Activated T-cell treated with anti-CD3 and anti-CD28 coated beads, Interleukin-2, amount 50 U/mL, for 48 hours (primary cell): Measurements from ENCODE around the gene EAPP.
"Not testable (repeated sequence)": the region's sequence is repeated elsewhere in the genome, so short reads cannot be mapped to it uniquely, and the experiment has no call there.

Source experiments
- DNase-seq, 2 experiments: peaks; one replicate each; pipeline ENCODE4 v3.0.0-alpha.2; 2020

Gene EAPP

DNA sequence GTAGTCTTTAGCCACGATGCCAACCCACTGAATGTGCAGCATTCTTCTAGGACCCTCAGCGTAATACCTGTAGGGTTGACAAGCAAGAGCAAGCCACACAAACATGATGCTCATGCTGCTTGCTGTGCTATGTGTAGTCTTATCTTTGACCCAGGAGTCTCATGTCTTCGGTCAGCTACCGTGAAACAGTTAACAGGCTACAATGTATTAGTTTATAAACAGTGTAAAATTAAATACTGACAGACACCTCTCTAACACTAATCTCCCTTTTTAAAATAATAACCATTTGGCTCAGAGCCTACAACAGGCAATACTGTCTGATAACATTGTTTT is 1.9 kb downstream of the EAPP start:
- no peak for DNase-seq

DNA sequence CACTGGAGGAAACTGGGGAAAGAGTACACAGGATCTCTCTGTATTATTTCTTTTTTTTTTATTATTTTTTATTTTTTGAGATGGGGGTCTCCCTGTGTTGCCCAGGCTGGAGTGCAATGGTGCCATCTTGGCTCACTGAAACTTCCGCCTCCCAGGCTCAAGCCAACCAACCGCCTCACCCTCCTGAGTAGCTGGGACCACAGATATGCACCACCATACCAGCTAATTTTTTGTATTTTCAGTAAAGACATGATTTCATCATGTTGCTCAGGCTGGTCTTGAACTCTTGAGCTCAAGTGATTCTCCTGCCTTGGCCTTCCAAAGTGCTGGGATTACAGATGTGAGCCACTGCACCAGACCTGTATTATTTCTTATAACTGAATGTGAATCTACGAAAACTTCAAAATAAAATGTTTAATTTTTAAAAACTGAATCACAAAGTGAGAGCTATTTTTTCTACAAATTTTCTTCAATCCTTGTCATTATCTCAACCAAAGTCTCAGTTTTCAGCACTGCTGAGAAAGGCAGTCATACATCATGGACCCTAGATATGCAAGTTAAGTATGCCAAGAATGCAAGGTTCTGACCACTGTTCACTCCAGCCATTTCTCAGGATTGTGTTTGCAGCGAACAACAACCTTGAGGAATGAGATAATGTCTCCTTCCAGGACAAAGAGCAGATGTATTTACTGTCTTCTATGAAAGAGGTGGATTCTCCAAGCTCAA is 2.4 kb downstream of the EAPP start:
- no peak for DNase-seq

DNA sequence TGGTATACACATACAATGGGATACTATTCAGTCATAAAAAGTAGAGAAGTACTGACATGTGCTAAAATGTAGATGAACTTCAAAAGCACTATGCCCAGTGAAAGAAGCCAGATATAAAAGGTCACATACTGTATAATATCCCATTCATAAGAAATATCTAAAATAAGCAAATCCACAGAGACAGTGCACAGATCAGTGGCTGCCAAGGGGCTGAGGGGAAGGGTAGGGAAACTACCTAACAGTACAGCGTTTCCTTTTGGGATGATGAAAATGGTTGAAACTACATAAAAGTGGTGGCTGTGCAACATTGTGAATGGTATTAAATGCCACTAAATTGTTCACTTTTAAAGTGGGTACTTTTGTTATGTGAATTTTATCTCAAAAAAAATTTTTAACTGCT is 11.9 kb downstream of the EAPP start:
- no peak for DNase-seq

DNA sequence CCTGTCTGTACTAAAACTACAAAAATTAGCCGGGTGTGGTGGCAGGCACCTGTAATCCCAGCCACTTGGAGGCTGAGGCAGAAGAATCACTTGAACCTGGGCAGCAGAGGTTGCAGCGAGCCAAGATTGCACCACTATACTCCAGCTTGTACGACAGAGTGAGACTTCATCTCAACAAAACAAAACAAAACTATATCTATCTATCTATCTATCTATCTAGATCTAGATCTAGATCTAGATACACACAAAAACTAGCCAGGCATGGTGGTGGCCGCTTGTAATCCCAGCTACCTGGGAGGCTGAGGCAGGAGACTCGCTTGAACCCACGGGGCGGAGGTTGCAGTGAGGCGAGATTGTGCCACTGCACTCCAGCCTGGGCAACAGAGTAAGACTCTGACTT is 15.3 kb downstream of the EAPP start:
- DNase-seq, result not testable (repeated sequence)

DNA sequence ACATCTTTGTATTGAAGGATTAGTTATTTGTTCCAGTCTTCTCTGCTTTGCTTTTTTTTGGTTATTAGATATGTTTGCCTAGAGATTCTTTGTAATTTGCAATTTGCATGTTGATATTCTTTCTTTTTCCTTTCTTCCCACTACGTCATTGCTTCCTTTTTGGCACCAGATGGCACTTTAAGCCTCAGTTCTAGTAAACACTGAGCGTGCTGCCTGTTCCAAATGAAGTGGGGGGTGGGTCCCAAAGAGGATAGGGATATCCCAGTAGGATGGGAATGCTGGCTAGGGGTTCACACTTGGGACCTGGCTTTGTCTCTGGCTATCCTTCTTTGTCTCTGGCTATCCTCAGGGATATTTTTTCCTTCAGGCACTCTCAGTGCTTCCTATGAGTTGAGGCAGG is 17.0 kb downstream of the EAPP start:
- DNase-seq, result no peak

DNA sequence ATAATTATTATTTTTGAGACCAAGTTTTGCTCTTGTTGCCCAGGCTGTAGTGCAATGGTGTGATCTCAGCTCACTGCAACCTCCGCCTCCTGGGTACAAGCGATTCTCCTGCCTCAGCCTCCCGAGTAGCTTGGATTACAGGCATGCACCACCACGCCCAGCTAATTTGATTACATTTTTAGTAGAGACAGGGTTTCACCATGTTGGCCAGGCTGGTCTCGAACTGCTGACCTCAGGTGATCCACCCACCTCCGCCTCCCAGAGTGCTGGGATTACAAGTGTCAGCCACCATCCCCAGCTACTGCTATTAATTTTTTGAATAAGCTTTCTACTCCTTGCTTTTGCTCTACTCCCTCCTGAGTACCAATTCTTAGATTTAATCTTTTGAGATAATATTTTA is 18.4 kb downstream of the EAPP start:
- not testable (repeated sequence) for DNase-seq

DNA sequence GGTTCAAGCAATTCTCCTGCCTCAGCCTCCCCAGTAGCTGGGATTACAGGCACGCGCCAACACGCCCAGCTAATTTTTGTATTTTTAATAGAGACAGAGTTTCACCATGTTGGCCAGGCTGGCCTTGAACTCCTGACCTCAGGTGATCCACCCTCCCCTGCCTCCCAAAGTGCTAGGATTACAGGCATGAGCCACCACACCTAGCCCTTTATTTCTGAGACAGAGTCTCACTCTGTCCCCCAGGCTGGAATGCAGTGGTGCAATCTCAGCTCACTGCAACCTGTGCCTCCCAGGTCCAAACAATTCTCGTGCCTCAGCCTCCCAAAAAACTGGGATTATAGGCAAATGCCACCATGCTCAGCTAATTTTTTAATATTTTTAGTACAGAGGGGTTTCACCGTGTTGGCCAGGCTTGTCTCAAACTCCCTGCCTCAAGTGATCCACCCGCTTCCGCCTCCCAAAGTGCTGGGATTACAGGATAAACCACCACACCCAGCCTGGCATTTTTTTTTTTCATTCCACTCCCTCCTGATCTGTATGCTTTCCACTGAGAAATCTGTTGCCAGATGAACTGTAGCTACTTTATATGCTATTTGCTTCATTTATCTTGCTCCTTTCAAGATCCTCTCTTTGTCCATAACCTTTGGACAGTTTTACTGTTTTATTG is 19.1 kb downstream of the EAPP start:
- DNase-seq, result not testable (repeated sequence)

DNA sequence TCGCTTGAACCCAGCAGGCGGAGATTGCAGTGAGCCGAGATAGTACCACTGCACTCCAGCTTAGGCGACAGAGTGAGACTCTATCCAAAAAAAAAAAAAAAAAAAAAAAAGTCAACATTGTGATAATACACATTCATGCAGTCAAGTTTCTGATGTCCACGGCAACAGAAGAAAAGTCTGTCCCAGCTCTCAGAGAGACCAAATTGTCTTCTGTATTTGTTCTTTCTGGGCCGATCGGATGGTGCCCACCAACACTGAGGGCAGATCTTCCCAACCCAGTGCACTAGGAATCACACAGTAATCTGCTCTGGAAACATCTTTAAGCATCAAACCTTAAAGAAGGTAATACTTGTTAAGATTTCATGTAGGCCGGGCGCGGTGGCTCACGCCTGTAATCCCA is 31.6 kb downstream of the EAPP start:
- no peak for DNase-seq

DNA sequence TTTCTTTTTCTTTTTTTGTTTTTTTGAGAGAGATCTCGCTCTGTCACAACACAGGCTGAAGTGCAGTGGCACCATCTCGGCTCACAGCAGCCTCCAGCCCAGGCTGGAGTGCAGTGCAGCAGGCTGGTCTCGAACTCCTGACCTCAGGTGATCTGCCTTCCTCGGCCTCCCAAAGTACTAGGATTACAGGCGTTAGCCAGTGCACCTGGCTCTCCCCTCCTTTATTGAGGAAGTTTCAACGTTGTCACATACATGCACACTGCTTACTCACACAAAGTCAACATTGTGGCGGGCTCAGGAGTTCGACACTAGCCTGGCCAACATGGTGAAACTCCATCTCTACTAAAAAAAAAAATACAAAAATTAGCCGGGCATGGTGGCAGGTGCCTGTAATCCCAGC is 32.0 kb downstream of the EAPP start:
- no peak for DNase-seq

DNA sequence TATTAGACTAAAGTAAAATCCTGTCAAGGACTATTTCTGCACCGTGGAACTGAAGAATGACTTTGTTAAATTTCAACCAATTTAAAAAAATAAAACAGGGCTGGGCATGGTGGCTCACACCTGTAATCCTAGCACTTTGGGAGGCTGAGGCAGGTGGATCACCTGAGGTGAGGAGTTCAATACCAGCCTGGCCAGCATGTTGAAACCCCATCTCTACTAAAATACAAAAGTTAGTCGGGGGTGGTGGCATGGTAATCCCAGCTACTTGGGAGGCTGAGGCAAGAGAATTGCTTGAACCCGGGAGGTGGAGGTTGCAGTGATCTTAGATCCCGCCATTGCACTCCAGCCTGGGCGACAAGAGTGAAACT is 34.4 kb downstream of the EAPP start:
- DNase-seq, result not testable (repeated sequence)

DNA sequence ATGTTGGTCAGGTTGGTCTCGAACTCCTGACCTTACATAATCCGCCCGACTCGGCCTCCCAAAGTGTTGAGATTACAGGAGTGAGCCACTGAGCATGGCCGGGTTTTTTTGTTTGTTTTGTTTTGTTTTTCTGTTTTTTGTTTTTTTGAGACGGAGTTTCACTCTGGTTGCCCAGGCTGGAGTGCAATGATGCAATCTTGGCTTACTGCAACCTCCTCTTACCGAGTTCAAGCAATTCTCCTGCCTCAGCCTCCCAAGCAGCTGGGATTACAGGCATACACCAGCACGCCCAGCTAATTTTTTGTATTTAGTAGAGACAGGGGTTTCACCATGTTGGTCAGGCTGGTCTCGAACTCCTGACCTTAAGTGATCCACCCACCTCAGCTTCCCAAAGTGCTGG is 35.5 kb downstream of the EAPP start:
- DNase-seq, result not testable (repeated sequence)

DNA sequence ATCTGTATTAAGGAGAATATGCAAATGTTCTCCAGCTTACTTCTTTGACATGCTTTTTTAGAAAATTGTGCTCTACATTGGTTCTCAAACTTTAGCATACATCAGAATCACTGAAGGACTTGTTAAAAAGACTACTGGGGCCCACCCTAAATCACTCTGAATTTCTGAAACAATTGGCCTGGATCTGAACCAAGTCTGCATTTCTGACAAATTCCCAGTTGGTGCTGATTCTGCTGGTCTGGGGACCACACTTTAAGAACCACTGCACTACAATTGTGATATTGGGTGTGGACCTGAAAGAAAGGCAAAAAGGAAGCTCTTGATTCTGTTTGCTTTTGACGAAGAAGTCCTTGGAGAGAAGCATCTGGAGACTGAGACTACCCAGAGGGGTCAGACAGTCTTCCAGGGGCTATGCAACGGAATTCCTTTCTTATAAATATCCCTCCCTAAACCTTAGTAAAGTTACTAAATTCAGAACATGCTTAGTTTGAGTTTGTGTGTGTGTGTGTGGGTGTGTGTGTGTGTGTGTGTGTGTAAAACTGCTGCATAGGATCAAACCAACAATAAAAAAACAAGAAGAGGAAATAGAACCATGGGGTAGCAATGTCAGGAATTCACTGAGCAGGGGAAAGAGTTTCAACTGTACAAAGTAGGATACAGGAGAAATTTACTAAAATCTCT is 36.8 kb downstream of the EAPP start:
- DNase-seq, result no peak

DNA sequence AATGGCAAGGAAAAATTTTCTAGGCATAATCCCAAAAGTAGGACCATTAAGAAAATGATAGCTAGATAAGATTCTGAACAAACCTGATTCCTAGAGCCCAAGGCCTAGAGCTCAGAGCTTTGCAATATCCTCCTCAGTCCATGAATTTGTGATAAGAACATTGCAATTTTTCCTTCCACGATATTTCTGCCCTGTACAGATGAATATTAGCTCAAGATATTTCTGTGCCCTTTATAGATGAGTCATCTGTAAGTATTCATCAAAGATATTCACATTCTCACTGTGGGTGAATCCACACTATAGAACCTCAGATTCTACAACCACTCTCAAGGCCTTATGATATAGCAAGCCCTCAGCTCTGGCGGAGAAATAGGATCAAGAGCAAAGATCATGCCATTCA is 37.5 kb downstream of the EAPP start:
- DNase-seq, result no peak

DNA sequence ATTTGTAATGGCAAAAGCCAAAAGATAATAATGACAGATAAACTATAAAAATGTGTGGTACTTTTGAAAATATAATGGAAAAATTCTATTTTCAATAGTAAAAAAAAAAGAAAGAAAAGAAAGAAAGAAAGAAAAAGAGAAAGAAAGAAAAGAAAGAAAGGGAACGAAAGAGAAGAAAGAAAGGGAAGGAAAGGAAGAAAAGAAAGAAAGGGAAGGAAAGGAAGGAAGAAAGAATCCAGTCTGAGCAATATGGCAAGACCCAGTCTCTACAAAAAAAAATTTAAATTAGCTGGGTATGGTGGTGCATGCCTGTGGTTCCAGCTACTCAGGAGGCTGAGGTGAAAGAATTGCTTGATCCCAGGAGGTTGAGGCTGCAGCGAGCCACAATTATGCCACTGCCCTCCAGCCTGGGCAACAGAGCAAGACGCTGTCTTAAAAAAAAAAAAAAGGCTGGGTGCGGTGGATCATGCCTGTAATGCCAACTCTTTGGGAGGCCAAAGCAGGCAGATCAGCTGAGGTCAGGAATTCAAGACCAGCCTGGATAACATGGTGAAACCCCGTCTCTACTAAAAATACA is 38.4 kb downstream of the EAPP start:
- no peak for DNase-seq

DNA sequence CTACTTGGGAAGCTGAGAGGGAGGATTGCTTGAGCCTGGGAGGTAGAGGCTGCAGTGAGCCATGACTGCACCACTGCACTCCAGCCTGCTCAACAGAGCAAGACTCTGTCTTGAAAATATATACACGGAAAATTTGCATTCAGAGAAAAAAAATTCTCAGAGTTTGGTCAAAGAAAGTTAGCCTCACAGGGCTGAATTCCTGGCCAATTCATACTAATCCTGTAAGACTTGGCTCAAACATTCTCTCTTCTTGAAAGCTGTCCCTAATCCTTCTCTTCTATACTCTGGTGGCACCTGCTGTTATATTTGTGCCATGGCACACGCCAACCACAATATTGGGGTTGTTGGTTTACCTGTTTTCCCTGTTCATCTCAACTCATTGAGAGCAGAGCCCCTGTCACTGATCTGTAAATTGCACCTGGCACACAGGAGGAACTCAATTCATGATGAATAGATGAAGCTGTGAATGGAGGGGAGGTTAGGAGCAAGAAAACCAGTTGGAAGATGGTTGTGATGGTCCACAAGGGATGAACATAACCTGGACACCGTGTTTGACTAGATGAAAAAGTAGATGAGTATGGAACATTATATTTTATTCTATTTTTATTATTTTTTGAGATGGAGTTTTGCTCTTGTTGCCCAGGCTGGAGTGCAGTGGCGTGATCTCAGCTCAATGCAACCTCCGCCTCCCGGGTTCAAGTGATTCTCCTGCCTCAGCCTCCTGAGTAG is 40.7 kb downstream of the EAPP start:
- DNase-seq, result no peak

DNA sequence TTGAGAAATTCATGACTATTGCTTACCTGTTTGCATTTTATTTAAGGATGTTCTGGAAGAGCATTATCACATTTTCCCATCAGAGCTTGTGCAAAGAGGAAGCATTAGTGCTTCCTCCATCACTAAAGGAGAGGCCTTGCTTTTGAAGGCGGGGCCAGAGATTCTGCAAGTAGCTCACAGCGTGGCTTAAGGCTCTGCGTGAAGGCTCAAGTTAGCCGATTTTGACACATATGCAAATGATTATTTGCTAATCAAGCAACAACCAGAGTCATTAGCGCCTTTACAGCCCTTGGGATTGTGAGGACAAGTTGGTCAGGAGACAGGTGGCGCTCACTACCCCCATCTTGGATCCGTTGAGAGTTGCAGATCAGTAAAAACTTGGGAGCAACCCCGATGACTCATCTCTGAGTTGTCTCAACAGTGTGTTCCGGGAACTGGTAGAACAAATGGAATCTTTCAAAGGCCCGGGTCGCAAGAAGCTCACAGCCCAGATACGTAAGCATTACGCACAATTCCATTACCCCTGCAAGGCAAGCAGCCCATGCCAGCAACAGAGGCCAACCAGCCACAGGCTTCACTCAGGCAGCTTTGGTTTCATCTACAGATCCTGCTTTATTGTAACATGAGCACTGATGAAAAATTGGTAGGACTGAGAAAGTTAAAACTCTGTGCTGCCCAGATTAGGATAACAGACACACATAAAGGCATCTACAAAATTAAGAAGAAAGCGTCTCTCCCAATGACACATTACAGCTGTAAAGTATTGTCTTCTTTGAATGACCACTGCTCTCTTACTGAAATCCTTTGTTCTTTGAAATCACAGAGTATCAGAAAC is 42.6 kb downstream of the EAPP start:
- DNase-seq, result no peak

DNA sequence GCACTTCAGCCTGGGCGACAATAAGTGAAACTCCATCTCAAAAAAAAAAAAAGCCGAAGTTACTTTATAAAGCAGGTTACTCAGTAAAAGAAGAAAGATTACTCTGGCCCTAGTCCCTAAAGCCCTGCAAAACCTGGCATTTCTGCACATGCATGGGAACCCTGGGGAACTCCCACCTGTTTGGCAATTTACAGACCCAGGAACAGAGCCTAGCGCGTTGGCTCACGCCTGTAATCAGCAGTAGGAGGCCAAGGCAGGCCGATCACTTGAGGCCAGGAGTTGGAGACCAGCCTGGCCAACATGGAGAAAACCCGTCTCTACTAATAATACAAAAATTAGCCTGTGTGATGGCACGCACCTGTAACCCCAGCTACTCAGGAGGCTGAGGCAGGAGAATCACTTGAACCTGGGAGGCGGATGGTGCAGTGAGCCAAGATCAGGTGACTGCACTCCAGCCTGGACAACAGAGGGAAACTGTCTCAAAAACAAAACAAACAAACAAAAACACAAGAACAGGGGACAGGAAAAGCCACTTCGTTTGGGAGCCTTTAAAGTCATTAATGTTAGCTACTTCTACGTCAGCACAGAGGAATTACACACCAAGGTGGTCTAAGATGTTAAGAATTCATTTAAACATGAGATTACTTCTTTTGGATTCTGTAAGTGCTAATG is 43.4 kb downstream of the EAPP start:
- DNase-seq, result no peak

DNA sequence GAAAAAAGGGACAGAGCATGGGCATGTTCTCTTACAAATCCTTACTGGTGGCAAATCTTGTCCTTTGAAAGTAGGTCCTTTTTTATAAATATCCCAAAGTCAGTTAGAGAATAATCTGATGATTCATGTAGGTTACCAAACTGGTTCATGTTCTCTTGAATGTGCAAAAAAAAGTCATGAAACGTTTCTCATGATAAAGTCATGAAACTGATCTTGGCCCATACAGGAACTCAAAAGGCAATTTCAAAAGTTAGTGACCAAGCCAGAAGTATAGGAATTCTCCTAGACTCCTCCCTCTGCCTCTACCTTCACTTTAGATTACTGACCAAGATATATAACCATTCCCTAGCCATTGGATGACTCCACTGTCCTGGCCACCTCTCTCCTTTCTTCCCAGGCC is 50.2 kb downstream of the EAPP start:
- DNase-seq, result no peak

DNA sequence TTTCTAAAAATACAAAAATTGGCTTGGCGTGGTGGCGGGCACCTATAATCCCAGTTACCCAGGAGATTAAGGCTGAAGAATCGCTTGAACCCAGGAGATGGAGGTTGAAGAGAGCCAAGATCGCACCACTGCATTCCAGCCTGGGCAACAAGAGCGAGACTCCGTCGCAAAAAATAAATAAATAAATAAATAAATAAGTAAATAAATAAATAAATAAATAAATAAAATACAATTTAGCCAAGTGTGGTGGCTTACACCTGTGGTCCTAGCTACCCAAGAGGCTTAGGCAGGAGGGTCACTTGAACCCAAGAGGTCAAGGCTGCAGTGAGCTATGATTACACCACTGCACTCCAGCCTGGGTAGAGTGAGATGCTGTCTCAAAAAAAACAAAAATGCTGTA is 51.0 kb downstream of the EAPP start:
- DNase-seq, result no peak

DNA sequence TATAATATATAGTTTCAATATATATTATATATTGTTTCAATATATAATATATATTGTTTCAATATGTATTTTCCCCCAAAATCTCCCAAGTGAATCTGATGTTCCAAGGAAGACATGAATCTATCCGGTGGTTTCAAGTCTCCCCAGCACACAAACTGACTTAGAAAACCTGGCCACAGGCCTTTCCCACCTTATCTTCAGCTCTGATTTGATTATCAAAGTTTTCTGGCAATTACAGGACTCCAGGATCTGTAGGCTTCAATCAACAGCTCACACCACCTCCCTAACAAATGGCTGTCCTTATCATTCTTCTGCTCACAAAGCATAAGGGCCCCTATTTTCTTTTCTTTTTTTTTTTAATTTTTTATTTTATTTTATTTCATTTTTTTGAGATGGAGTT is 54.8 kb downstream of the EAPP start:
- no peak for DNase-seq

DNA sequence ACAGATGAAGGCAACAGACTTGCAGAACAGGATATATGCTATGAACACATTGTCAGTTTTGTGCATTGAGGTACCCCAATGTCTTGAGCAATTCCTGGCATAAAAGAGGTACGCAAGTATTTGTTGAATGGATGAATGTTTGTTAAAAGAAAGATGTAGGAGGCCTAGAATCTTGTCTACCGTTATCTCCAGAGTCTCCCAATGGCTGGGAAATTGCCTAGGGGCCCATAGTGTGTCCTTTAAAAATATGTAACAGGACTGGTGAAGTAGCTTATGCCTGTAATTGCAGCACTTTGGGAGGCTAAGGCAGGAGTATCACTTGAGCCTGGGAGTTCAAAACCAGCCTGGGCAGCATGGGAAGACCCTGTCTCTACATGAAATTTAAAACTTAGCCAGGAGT is 57.0 kb downstream of the EAPP start:
- DNase-seq, result no peak

DNA sequence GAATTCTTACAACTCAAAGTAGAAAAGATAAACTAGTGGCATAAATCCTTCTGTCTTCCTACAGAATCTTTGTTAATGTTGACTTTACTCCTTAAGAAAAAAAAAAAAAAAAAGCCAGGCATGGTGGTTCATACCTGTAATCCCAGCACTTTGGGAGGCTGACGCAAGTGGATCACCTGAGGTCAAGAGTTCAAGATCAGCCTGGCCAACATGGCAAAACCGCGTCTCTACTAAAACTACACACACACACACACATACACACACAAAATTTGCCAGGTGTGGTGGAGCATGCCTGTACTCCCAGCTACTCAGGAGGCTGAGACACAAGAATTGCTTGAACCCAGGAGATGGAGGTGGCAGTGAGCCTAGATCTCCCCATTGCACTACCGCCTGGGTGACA is 59.8 kb downstream of the EAPP start:
- DNase-seq, result no peak
